Transverse colon (tissue), 4 donors: Measurements from ENCODE around the gene RNF126.

Experiments used
- EP300 ChIP-seq: sonication (generic); formaldehyde crosslinking; IDR thresholded peaks from one replicate; pipeline ENCODE4 v1.6.1; 2017; ENCODE audit warnings: antibody characterized with exemption, low read depth
- POLR2A ChIP-seq: fragments of 450-650 bp; IDR thresholded peaks from one replicate; pipeline ENCODE4 v1.6.1; 2016; ENCODE audit warnings: antibody characterized with exemption, mild to moderate bottlenecking, moderate library complexity
- POLR2AphosphoS5 ChIP-seq, 3 donors: sonication (generic); formaldehyde crosslinking; IDR thresholded peaks; one replicate each; pipeline ENCODE4 v1.6.1; 2016; ENCODE audit warnings: antibody characterized with exemption in 3 of 3
- TF ChIP-seq, protein P1 (sequence below), 5 experiments: fragments of 200-600 bp in 3 of 5; fragments of 450-650 bp in 2 of 5; sonication (generic) in 3 of 5; IDR thresholded peaks; 1 replicate in 2 of 5; 2 replicates in 3 of 5; pipeline ENCODE4 v1.5.1; 2016 to 2017; ENCODE audit warnings: antibody characterized with exemption in 5 of 5, inconsistent platforms in 3 of 5, mild to moderate bottlenecking in 2 of 5, moderate library complexity in 1 of 5

DNA sequence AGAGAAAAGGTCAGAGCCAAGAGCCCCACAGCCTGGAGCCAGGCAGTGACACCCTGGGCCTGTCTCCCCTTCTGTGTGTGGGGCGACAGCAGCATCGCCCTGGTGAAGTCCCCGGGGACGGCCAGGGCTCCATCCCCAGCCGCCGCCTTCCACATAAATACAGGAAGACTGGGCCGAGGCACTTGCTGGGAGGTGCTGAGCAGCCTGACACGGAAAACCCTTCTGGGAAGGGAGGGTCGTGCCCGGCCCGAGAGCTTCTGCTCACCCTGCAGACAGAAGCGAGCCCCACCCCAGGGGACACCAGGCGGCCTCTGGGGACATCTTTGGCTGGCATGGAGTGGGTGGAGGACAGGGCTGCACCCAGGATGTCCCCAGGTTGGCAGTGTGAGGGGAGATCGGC, 18.2 kb downstream of the RNF126 start:
- no peak for TF ChIP-seq EP300
- TF ChIP-seq POLR2A, result no peak
- TF ChIP-seq, protein P1, sequence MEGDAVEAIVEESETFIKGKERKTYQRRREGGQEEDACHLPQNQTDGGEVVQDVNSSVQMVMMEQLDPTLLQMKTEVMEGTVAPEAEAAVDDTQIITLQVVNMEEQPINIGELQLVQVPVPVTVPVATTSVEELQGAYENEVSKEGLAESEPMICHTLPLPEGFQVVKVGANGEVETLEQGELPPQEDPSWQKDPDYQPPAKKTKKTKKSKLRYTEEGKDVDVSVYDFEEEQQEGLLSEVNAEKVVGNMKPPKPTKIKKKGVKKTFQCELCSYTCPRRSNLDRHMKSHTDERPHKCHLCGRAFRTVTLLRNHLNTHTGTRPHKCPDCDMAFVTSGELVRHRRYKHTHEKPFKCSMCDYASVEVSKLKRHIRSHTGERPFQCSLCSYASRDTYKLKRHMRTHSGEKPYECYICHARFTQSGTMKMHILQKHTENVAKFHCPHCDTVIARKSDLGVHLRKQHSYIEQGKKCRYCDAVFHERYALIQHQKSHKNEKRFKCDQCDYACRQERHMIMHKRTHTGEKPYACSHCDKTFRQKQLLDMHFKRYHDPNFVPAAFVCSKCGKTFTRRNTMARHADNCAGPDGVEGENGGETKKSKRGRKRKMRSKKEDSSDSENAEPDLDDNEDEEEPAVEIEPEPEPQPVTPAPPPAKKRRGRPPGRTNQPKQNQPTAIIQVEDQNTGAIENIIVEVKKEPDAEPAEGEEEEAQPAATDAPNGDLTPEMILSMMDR (IDR thresholded peaks at IDR 0.05), result no peak
- TF ChIP-seq POLR2AphosphoS5 (IDR thresholded peaks at IDR 0.05), result no peak
